Epithelial cell of prostate (primary cell): Measurements from ENCODE around the gene ST6GAL1.
"Not testable (repeated sequence)": the region's sequence is repeated elsewhere in the genome, so short reads cannot be mapped to it uniquely, and the experiment has no call there.

ENCODE experiments used
- DNase-seq: peaks from one replicate; pipeline ENCODE4 v3.0.0-alpha.2; 2011; ENCODE audit warnings: low read depth, low spot score
- H3K27ac ChIP-seq: fragments of 450-650 bp; 2 replicates; pipeline ENCODE4 v1.5.1; 2017; ENCODE audit warnings: mild to moderate bottlenecking

The ST6GAL1 gene

GRCh38 chr3:186989429-186989828, 59.1 kb downstream of the ST6GAL1 start:
- no peak for DNase-seq
- H3K27ac ChIP-seq = no peak overlapping the region

DNA sequence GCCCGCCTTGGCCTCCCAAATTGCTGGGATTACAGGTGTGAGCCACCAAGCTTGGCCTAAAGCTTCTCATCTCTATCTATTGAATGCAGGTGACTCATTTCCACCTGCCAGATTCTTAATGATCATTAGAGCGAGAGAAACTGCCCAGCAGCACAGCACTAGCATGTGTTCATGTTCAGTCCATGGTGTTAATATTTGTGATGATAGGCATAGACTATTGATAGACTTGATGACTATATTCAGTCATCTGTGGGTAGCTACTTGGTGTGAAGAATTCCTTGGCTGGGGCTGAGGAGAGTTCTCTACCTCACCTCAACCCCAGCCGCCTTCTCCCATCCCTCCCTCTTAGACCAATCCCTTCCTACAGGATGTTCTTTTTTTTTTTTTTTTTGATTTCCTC, 60.0 kb downstream of the ST6GAL1 start:
- peak overlapping the region; percentile 75 for H3K27ac ChIP-seq
- no peak for DNase-seq

GRCh38 chr3:186990878-186991308, 60.6 kb downstream of the ST6GAL1 start:
- peak; percentile 71 for DNase-seq
- peak overlapping the region; percentile 75 for H3K27ac ChIP-seq

DNA sequence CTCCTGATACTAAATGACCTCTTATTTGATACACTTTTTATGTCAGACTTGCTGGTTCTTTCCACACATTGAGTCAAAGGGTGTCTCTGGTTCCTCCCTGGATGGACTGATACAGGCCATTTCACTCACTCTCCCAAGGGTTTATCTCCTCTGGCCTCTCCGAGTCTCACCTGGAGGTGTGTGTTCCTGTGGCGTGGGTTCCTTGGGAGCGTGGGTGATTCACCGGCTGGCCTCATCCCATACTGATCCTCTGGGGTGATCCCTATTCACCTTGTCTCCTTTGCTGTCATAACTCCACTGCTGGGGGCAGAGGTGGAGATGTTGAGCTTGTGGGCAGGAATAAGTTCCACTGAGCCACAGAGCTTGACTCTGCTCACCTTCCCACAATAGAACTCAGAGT, 61.1 kb downstream of the ST6GAL1 start:
- peak overlapping the region; percentile 75 for H3K27ac ChIP-seq
- no peak for DNase-seq

GRCh38 chr3:186992096-186992495, 61.8 kb downstream of the ST6GAL1 start:
- peak overlapping the region; percentile 75 for H3K27ac ChIP-seq
- DNase-seq = not testable (repeated sequence)

- H3K27ac ChIP-seq = no peak overlapping the region
- no peak for DNase-seq
Measured at GRCh38 chr3:186993210-186993782, 63.0 kb downstream of the ST6GAL1 start.

DNA sequence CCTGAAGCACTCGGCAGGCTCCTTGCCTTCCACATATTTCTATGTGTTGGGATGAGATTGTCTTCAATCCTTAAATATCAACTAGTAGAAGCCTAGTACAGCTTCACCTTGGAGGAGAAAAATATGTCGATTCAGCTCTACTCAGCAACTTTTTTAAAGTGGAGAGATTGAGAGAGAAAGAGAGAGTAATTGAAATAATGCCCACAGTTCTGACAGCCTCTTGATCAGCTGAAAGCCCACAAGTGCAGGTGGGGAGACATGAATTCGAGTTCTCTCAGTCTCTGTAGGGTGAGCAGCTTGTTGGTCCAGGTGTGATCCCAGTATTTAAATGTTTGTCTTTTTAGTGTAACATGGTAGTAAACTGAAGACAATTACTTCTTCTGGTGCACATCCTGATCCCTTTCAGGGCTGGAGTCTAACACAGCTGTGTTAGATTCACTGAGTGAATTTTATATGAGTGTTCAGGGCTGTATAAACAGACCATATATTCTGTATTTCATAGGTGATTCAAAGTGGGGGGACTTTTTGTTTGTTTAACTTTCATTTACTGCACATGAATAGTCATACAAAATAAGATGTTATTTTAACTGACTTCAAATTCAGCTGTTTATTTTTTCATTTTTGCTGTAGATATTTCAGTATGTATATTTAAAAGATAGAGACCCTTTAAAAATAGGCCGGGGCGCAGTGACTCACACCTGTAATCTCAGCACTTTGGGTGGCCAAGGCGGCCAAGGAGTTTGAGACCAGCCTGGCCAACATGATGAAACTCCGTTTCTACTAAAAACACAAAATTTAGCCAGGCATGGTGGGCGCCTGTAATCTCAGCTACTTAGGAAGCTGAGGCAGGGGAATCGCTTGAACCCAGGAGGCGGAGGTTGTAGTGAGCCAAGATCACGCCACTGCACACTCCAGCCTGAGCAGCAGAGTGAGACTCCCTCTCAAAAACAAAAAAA, 64.0 kb downstream of the ST6GAL1 start:
- DNase-seq = no peak
- no peak overlapping the region for H3K27ac ChIP-seq

- no peak for DNase-seq
Measured at GRCh38 chr3:186996356-186996755, 66.0 kb downstream of the ST6GAL1 start.

GRCh38 chr3:186997061-186997460, 66.7 kb downstream of the ST6GAL1 start:
- no peak for DNase-seq
- H3K27ac ChIP-seq = no peak overlapping the region

More at GRCh38 chr3:186996356-186996755, 66.0 kb downstream of the ST6GAL1 start:
- no peak overlapping the region for H3K27ac ChIP-seq

DNA sequence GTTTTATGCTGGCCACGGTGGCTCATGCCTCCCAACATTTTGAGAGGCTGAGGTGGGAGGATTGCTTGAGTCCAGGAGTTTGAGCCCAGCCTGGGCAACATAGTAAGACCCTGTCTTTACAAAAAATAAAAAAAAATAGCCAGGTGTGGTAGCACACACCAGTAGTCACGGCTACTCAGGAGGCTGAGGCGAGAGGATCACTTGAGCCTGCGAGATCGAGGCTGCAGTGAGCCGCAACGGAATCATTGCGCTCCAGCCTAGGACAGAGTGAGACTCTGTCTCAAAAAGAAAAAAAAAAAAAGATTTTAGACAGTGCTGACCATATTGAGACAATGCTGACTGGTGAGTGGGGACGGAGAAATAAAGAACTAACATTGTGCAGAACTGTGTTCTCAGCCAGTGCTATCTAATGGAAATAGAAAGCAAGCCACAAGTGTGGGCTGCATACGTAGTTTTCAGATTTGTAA, 67.2 kb downstream of the ST6GAL1 start:
- DNase-seq = no peak

DNA sequence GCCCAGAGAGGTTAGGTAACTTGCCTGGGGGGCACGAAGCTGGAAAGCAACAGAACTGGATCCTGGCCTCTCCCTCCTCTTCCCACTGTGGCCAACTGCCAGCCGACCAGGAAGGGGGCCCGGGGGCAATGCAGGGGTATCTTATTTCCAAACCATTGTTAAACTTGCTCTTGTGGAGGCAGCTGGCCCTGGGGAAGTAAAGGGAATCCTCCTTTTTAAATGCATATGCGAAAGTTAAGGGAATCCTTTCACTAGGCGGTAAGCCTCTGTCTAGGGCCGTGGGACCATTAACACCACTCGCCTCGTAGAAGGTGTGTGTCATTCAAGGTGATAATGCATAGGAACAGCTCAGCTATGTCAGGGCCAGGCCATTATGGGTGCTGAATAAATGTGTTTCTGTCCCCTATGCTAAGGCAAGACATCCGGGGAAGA, 68.6 kb downstream of the ST6GAL1 start:
- DNase-seq = no peak
- no peak overlapping the region for H3K27ac ChIP-seq

More for the DNA sequence above, 67.2 kb downstream of the ST6GAL1 start:
- no peak overlapping the region for H3K27ac ChIP-seq

GRCh38 chr3:187000711-187001151, 70.4 kb downstream of the ST6GAL1 start:
- no peak for DNase-seq
- no peak overlapping the region for H3K27ac ChIP-seq

DNA sequence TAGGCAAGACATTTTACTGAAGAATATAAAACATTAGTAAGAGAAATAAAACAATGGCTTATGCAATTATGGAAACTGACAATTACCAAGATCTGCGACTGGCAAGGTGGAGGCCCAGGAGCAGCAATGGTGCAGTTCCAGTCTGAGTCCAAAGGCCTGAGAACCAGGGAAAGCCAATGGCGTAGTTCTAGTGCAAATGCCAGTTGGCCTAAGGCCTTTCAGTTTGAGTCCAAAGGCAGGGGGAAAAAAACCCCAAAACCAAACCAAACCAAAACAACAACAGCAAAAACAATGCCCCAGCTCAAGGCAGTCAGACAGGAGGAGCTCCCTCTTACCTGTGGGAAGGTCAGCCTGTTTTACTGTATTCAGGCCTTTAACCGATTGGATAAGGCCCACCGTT, 72.6 kb downstream of the ST6GAL1 start:
- no peak overlapping the region for H3K27ac ChIP-seq
- DNase-seq = no peak

DNA sequence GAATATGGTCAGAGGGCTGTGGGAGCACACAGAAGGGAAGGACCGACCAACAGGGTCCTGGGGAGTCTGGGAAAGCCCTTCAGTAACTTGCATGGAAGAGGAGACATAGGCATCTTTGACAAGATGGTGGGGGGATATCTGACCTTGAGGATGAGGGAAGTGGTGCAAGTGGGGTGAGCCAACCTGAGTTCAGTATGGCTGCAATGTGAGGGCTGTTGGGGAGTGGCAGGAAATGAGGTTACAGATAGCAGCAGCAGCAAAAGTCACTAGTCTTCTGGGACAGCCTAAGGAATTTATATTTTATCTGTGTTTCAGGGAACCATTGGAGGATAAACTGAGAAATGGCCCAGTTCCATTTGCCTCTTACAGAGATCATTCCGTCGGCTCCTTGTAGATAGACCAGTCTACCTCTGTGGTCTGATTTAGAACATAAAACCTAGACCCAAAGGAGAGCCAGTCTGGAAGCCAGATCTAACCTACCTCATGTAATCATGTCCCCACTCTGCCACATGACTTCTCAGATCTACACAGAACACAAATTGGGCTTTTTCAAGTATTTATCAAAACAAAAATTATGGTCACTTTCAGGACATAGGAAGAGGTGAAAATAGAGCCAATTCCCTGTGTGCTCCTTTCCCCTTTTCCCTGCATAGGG, 75.6 kb downstream of the ST6GAL1 start:
- H3K27ac ChIP-seq = no peak overlapping the region
- no peak for DNase-seq

- no peak overlapping the region for H3K27ac ChIP-seq
- DNase-seq = no peak
Measured at GRCh38 chr3:187006864-187007630, 76.7 kb downstream of the ST6GAL1 start.

DNA sequence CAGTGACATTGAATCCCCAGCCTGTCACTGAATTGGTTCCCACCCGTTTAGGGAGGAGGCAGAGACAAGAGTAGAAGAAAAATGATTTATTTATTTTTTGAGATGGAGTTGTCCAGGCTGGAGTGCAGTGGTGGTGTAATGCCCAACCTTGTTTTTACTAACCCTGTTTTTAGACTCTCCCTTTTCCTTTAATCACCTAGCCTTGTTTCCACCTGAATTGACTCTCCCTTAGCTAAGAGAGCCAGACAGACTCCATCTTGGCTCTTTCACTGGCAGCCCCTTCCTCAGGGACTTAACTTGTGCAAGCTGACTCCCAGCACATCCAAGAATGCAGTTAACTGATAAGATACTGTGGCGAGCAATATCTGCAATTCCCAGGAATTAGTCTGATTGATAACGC, 80.1 kb downstream of the ST6GAL1 start:
- DNase-seq, H3K27ac ChIP-seq: not testable (repeated sequence)

DNA sequence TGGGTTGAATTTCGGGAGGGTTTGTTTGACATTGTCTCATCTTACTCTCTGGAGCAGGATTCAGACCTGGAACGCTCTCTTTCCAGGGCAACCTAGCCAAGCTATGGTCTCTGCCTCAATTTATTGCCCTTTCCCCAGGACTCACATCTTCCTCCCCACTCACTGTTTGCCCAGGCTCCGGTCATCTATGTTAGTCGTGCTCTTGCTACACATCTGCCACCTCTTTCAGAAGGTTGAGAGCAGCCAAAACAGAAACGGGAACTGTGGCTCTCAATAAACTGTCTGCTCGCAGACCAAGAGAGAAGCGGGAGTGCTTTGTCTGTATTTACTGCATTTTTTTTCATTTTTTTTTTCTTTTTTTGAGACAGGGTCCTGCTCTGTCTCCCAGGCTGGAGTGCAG, 81.6 kb downstream of the ST6GAL1 start:
- DNase-seq = no peak
- no peak overlapping the region for H3K27ac ChIP-seq

GRCh38 chr3:187012609-187013051, 82.3 kb downstream of the ST6GAL1 start:
- DNase-seq = no peak
- H3K27ac ChIP-seq = no peak overlapping the region

DNA sequence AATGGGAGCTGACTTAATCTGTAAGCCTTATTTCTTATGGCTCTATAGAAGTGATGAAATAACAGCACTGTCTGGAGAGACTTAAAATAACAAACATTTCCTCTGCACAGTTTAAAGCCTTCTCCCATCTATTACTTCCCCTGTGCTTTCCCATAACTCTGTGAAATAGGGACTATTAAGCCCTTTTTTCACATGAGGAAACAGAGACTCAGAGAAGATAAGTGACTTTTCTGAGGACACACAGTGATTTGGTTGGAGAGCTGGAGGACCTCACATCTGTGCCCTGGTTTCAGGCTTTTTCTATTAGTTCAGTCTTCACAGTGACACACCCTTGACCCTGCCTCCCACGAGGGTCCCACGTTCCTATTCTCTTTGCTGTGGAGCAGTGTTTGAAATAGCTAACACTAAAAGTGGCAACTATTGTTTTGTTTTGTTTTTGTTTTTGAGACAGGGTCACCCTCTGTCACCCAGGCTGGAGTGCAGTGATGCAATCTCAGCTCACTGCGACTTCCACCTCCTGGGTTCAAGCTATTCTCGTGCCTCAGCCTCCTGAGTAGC, 82.9 kb downstream of the ST6GAL1 start:
- DNase-seq = no peak
- no peak overlapping the region for H3K27ac ChIP-seq
